HL-60 (cell line): Measurements from ENCODE around the gene ATOSB.

Source experiments
- DNase-seq, 2 experiments: peaks; one replicate each; pipeline ENCODE4 v3.0.0-alpha.2; 2010 to 2020; ENCODE audit warnings: low read depth in 1 of 2, low spot score in 1 of 2
- H3K27ac ChIP-seq: fragments of 250-450 bp; sonication (Bioruptor Pico); replicated peaks from 2 replicates; pipeline ENCODE4 v1.5.1; 2020; ENCODE audit warnings: mild to moderate bottlenecking, moderate library complexity
- H3K27me3 ChIP-seq: fragments of 250-450 bp; sonication (Bioruptor Pico); 2 replicates; pipeline ENCODE4 v1.5.1; 2021; ENCODE audit warnings: mild to moderate bottlenecking, moderate library complexity; ENCODE audit not compliant: insufficient read depth, poor library complexity, severe bottlenecking
- H3K4me3 ChIP-seq: replicated peaks from 2 replicates; pipeline ENCODE4 v1.5.1; 2011; ENCODE audit warnings: mild to moderate bottlenecking, control low read depth, low read length; ENCODE audit not compliant: insufficient read depth
- GABPA ChIP-seq: IDR thresholded peaks from 2 replicates; pipeline ENCODE4 v1.6.1; 2012; ENCODE audit warnings: low read depth
- POLR2AphosphoS5 ChIP-seq: IDR thresholded peaks from 2 replicates; pipeline ENCODE4 v1.6.1; 2012; ENCODE audit warnings: low read depth
- SPI1 ChIP-seq: IDR thresholded peaks from 2 replicates; pipeline ENCODE4 v1.6.1; 2012; ENCODE audit warnings: low read depth, mild to moderate bottlenecking, borderline replicate concordance
- TF ChIP-seq, protein P1 (sequence below): IDR thresholded peaks from one replicate; pipeline ENCODE4 v1.5.1; 2011; ENCODE audit warnings: low read length, control low read depth, inconsistent platforms; ENCODE audit not compliant: insufficient read depth
- TF ChIP-seq, protein P2 (sequence below): IDR thresholded peaks from 2 replicates; pipeline ENCODE4 v1.6.1; 2012; ENCODE audit warnings: low read depth; ENCODE audit not compliant: insufficient replicate concordance

Gene ATOSB

GRCh38 chr9:35057271-35057620, 58.4 kb downstream of the ATOSB start:
- TF ChIP-seq, protein P1, sequence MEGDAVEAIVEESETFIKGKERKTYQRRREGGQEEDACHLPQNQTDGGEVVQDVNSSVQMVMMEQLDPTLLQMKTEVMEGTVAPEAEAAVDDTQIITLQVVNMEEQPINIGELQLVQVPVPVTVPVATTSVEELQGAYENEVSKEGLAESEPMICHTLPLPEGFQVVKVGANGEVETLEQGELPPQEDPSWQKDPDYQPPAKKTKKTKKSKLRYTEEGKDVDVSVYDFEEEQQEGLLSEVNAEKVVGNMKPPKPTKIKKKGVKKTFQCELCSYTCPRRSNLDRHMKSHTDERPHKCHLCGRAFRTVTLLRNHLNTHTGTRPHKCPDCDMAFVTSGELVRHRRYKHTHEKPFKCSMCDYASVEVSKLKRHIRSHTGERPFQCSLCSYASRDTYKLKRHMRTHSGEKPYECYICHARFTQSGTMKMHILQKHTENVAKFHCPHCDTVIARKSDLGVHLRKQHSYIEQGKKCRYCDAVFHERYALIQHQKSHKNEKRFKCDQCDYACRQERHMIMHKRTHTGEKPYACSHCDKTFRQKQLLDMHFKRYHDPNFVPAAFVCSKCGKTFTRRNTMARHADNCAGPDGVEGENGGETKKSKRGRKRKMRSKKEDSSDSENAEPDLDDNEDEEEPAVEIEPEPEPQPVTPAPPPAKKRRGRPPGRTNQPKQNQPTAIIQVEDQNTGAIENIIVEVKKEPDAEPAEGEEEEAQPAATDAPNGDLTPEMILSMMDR = no peak
- TF ChIP-seq SPI1 (no peak), GABPA (no peak), POLR2AphosphoS5 (no peak)
- TF ChIP-seq, protein P2, sequence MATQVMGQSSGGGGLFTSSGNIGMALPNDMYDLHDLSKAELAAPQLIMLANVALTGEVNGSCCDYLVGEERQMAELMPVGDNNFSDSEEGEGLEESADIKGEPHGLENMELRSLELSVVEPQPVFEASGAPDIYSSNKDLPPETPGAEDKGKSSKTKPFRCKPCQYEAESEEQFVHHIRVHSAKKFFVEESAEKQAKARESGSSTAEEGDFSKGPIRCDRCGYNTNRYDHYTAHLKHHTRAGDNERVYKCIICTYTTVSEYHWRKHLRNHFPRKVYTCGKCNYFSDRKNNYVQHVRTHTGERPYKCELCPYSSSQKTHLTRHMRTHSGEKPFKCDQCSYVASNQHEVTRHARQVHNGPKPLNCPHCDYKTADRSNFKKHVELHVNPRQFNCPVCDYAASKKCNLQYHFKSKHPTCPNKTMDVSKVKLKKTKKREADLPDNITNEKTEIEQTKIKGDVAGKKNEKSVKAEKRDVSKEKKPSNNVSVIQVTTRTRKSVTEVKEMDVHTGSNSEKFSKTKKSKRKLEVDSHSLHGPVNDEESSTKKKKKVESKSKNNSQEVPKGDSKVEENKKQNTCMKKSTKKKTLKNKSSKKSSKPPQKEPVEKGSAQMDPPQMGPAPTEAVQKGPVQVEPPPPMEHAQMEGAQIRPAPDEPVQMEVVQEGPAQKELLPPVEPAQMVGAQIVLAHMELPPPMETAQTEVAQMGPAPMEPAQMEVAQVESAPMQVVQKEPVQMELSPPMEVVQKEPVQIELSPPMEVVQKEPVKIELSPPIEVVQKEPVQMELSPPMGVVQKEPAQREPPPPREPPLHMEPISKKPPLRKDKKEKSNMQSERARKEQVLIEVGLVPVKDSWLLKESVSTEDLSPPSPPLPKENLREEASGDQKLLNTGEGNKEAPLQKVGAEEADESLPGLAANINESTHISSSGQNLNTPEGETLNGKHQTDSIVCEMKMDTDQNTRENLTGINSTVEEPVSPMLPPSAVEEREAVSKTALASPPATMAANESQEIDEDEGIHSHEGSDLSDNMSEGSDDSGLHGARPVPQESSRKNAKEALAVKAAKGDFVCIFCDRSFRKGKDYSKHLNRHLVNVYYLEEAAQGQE = no peak
- no peak for DNase-seq
- H3K27ac ChIP-seq = no peak overlapping the region
- no peaks in the 10 kb centered on the region for H3K27me3 ChIP-seq
- H3K4me3 ChIP-seq = no peak overlapping the region

DNA sequence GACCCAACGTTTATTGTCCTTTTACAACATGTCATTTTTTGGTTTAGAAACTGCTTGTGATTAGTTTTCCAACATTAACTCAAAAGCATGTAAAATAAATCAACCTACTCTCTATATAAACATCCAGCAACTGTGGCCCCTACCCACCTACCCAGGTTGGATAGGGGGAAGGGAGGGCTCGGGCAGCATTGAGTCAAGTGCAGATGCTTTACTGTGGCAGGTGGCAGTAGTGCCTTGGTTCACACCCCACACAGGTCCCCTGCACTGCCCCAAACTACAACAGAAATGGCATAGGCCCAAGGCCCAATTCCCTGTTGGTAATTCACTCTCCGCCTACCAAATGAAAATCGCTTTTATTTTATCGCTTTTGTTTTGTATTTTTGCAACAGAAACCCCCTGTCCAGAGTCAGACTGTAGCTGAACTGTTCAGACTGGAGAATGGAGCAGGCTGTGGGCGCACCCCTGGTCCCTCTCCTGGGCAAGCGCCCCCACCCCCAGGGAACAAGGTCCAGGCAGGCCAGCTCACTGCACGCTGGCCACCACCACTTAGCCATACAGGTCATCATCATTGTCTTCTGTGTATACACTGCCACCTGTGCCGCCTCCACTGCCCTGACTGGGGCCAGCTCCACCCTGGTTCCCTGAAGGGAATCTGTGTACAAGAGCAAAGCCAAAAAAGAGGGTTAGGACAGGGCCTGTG, 58.9 kb downstream of the ATOSB start:
- no peak overlapping the region for H3K27ac ChIP-seq
- H3K27me3 ChIP-seq = no peaks in the 10 kb centered on the region
- TF ChIP-seq, protein P2 = no peak
- TF ChIP-seq SPI1 (no peak), POLR2AphosphoS5 (no peak)
- no peak for DNase-seq
- H3K4me3 ChIP-seq = no peak overlapping the region

GRCh38 chr9:35054871-35055644, 60.6 kb downstream of the ATOSB start:
- no peak for DNase-seq
- Histone ChIP-seq H3K27me3 (no peaks in the 10 kb centered on the region), H3K4me3 (no peak overlapping the region), H3K27ac (no peak overlapping the region)
- TF ChIP-seq SPI1 = no peak
- TF ChIP-seq POLR2AphosphoS5 = no peak
- no peak for TF ChIP-seq GABPA
- TF ChIP-seq, protein P2 = no peak
- TF ChIP-seq, protein P1 = no peak
